ENCODE data around the gene PPM1G.

The PPM1G gene

GRCh38 chr2:27412419-27413152 is 3.2 kb upstream of the PPM1G start:
- no peak for DNase-seq (ENCODE audit: low spot score)

GRCh38 chr2:27408601-27409320 is 630 bp downstream of the PPM1G start:
- DNase-seq (ENCODE audit: low spot score): peak; percentile 61

GRCh38 chr2:27407798-27408491 is 1.4 kb downstream of the PPM1G start:
- DNase-seq (ENCODE audit: low spot score): peak; percentile 46

GRCh38 chr2:27400348-27401135 is 8.8 kb downstream of the PPM1G start:
- DNase-seq (ENCODE audit: low spot score): no peak

GRCh38 chr2:27398962-27399361 is 10.4 kb downstream of the PPM1G start:
- DNase-seq (ENCODE audit: low spot score): no peak

GRCh38 chr2:27393225-27393624 is 16.2 kb downstream of the PPM1G start:
- no peak for DNase-seq (ENCODE audit: low spot score)

- no peak for DNase-seq (ENCODE audit: low spot score)
Observed at GRCh38 chr2:27390822-27391679, 18.3 kb downstream of the PPM1G start.

GRCh38 chr2:27381577-27382181 is 27.7 kb downstream of the PPM1G start:
- no peak for DNase-seq (ENCODE audit: low spot score)

GRCh38 chr2:27380626-27381545 is 28.5 kb downstream of the PPM1G start, which contains the start of gene ZNF513:
ZNF513 (minus strand) TSS chr2:27380734; CDS start chr2:27380526, 208 bp downstream.
- peak; percentile 96 for DNase-seq (ENCODE audit: low spot score)

GRCh38 chr2:27379836-27380625 is 29.4 kb downstream of the PPM1G start:
- DNase-seq (ENCODE audit: low spot score): peak; percentile 57

GRCh38 chr2:27379383-27379835 is 30.0 kb downstream of the PPM1G start:
- no peak for DNase-seq (ENCODE audit: low spot score)

GRCh38 chr2:27378809-27379290 is 30.5 kb downstream of the PPM1G start:
- no peak for DNase-seq (ENCODE audit: low spot score)

- DNase-seq (ENCODE audit: low spot score): peak; percentile 29
Observed at GRCh38 chr2:27378096-27378808, 31.1 kb downstream of the PPM1G start.

- no peak for DNase-seq (ENCODE audit: low spot score)
Observed at GRCh38 chr2:27377618-27378095, 31.7 kb downstream of the PPM1G start.

GRCh38 chr2:27376866-27377617 is 32.3 kb downstream of the PPM1G start:
- DNase-seq (ENCODE audit: low spot score): no peak

GRCh38 chr2:27376151-27376865 is 33.1 kb downstream of the PPM1G start:
- DNase-seq (ENCODE audit: low spot score): no peak
